ENCODE measurements around the gene UQCRH.
"Not testable (repeated sequence)": the region's sequence is repeated elsewhere in the genome, so short reads cannot be mapped to it uniquely, and the experiment has no call there.

UQCRH gene

GRCh38 chr1:46300673-46301405, 2.7 kb upstream of the UQCRH start:
- no peak for DNase-seq

- DNase-seq, result no peak
These were observed 2.1 kb upstream of the UQCRH start for GRCh38 chr1:46301406-46301807.

- DNase-seq, result peak; percentile 4
These were observed 1.5 kb upstream of the UQCRH start for GRCh38 chr1:46301808-46302640.

GRCh38 chr1:46302641-46303037, 859 bp upstream of the UQCRH start:
- DNase-seq, result no peak

GRCh38 chr1:46303872-46304326, 401 bp downstream of the UQCRH start:
- no peak for DNase-seq

- DNase-seq, result no peak
These were observed 2.6 kb downstream of the UQCRH start for GRCh38 chr1:46306159-46306530.

GRCh38 chr1:46309401-46310159, 6.1 kb downstream of the UQCRH start:
- no peak for DNase-seq

GRCh38 chr1:46310321-46310720, 6.8 kb downstream of the UQCRH start:
- DNase-seq, result no peak

- DNase-seq, result peak; percentile 33
These were observed 12.3 kb downstream of the UQCRH start for GRCh38 chr1:46315669-46316403.

- DNase-seq, result no peak
These were observed 13.8 kb downstream of the UQCRH start for GRCh38 chr1:46317323-46317722.

- not testable (repeated sequence) for DNase-seq
These were observed 15.8 kb downstream of the UQCRH start for GRCh38 chr1:46319301-46319700.

GRCh38 chr1:46319960-46320914, 16.7 kb downstream of the UQCRH start:
- not testable (repeated sequence) for DNase-seq

- DNase-seq, result not testable (repeated sequence)
These were observed 18.7 kb downstream of the UQCRH start for GRCh38 chr1:46322191-46322590.

- not testable (repeated sequence) for DNase-seq
These were observed 22.0 kb downstream of the UQCRH start for GRCh38 chr1:46325285-46326076.

- not testable (repeated sequence) for DNase-seq
These were observed 24.7 kb downstream of the UQCRH start for GRCh38 chr1:46328182-46328581.

GRCh38 chr1:46329807-46330206, 26.3 kb downstream of the UQCRH start:
- not testable (repeated sequence) for DNase-seq

GRCh38 chr1:46330381-46330780, 26.9 kb downstream of the UQCRH start:
- DNase-seq, result not testable (repeated sequence)

- DNase-seq, result not testable (repeated sequence)
These were observed 28.5 kb downstream of the UQCRH start for GRCh38 chr1:46331786-46332540.

GRCh38 chr1:46333300-46334029, 30.0 kb downstream of the UQCRH start:
- peak; percentile 34 for DNase-seq

All from NCI-H226 (cell line).